ENCODE results near the gene PODN. TPM values are rescaled to one million over a fixed set of nuclear protein-coding genes. Genes with fewer than 3 reads are reported as not detected.

Gene PODN
- total RNA-seq, 1 experiment from 2014 or later = 0.17 TPM

- Histone ChIP-seq H3T11ph (ENCODE audit: low read length) (no peak overlapping the region), H4K91ac (ENCODE audit: insufficient read length, low read depth, low read length) (no peak overlapping the region), H3K79me2 (ENCODE audit: insufficient read depth, low read length) (no peaks in the 10 kb centered on the region), H2BK120ac (ENCODE audit: low read depth, low read length, poor library complexity, severe bottlenecking) (no peak overlapping the region), H2BK20ac (ENCODE audit: low read depth, low read length, poor library complexity, severe bottlenecking) (no peak overlapping the region), H3K4me2 (ENCODE audit: insufficient read depth, insufficient read length, low read length) (no peak overlapping the region), H4K5ac (ENCODE audit: insufficient read length, low read depth, low read length) (no peak overlapping the region), H2BK12ac (ENCODE audit: insufficient read length, low read depth, low read length) (no peak overlapping the region), H4K8ac (replicated peaks; ENCODE audit: insufficient read length, low read depth, low read length) (no peak overlapping the region), H2BK5ac (ENCODE audit: insufficient read length, low read length) (no peak overlapping the region), H4K20me1 (ENCODE audit: control insufficient read depth, insufficient read depth, insufficient read length) (no peaks in the 10 kb centered on the region), H3K23ac (ENCODE audit: insufficient read length, low read depth, low read length) (no peak overlapping the region), H3K14ac (ENCODE audit: insufficient read depth, low read length) (no peak overlapping the region), H2AFZ (ENCODE audit: low read length) (no peak overlapping the region), H3K79me1 (ENCODE audit: insufficient read depth, low read depth, low read length, poor library complexity, severe bottlenecking) (no peaks in the 10 kb centered on the region), H3K9me3 (ENCODE audit: control insufficient read depth, low read depth, low read length) (no peaks in the 10 kb centered on the region), H3K23me2 (ENCODE audit: insufficient read length, low read depth, low read length, poor library complexity, severe bottlenecking) (peaks cover 9% of the 10 kb centered on the region), H3K18ac (ENCODE audit: insufficient read length, low read depth, low read length) (no peak overlapping the region), H3K27ac (ENCODE audit: insufficient read length, low read depth, low read length) (no peak overlapping the region), H3K4me1 (ENCODE audit: insufficient read depth, low read length) (no peaks in the 10 kb centered on the region), H3K56ac (ENCODE audit: insufficient read length, low read depth, low read length) (no peak overlapping the region), H3K9ac (ENCODE audit: extremely low read depth, insufficient read length, low read length) (no peak overlapping the region), H3K4ac (ENCODE audit: low read depth, low read length) (no peak overlapping the region), H3K27me3 (ENCODE audit: insufficient read depth, low read length) (peaks cover 19% of the 10 kb centered on the region; the same call in 1 of the 2 replicates), H2BK15ac (ENCODE audit: low read depth, low read length) (no peak overlapping the region), H2AK5ac (ENCODE audit: insufficient read length, low read length) (no peak overlapping the region)
- H3K27me3 Mint-ChIP-seq (ENCODE audit: low read depth) = peaks cover 44% of the 10 kb centered on the region
- no peaks in the 10 kb centered on the region for H3K36me3 Mint-ChIP-seq (ENCODE audit: insufficient read depth in 1 of 3, low read depth in 3 of 3)
- no peak overlapping the region for H3K4me3 Mint-ChIP-seq
- no peak for DNase-seq
- no CpG with 5 or more reads among the region's 6 CpGs for WGBS (ENCODE audit: extremely low coverage, insufficient read length, low lambda C conversion rate)
- H3K9me3 Mint-ChIP-seq = no peaks in the 10 kb centered on the region
- TF ChIP-seq, protein P1, sequence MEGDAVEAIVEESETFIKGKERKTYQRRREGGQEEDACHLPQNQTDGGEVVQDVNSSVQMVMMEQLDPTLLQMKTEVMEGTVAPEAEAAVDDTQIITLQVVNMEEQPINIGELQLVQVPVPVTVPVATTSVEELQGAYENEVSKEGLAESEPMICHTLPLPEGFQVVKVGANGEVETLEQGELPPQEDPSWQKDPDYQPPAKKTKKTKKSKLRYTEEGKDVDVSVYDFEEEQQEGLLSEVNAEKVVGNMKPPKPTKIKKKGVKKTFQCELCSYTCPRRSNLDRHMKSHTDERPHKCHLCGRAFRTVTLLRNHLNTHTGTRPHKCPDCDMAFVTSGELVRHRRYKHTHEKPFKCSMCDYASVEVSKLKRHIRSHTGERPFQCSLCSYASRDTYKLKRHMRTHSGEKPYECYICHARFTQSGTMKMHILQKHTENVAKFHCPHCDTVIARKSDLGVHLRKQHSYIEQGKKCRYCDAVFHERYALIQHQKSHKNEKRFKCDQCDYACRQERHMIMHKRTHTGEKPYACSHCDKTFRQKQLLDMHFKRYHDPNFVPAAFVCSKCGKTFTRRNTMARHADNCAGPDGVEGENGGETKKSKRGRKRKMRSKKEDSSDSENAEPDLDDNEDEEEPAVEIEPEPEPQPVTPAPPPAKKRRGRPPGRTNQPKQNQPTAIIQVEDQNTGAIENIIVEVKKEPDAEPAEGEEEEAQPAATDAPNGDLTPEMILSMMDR (conservative IDR thresholded peaks at IDR 0.05) = no peak
- no peak overlapping the region for H3K27ac Mint-ChIP-seq
- H3K4me1 Mint-ChIP-seq = peaks cover 6 to 11% of the 10 kb centered on the region in 2 experiments
These were observed 4.5 kb downstream of the PODN start for GRCh38 chr1:53066488-53066887.

Data from H9 (cell line).